GM04504 (cell line): ENCODE data around the gene P2RY2.
"Not testable (repeated sequence)": the region's sequence is repeated elsewhere in the genome, so short reads cannot be mapped to it uniquely, and the experiment has no call there.

ENCODE experiments used
- DNase-seq: peaks from one replicate; pipeline ENCODE4 v3.0.0-alpha.2; 2012; ENCODE audit warnings: low read depth

Gene P2RY2

DNA sequence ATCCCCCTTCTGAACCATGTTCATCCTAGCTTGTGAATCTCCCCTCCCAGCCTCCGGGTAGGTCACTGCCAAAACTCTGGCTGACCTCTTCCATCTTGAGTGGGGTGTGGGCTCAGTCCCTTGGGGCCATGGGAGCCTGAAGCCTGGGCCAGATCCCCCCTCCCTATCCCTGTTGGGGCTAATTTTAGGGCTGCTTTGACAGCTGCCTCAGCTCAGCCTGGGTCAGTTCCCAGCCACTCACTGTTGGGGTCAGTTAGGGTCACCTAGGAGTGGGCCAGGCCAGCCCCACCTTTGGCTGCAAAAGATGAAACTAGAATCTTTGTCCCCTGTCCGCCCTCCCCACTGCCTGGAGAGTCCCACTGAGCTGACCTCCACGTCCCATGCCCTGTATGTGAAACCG, 29.8 kb upstream of the P2RY2 start:
- DNase-seq = no peak

DNA sequence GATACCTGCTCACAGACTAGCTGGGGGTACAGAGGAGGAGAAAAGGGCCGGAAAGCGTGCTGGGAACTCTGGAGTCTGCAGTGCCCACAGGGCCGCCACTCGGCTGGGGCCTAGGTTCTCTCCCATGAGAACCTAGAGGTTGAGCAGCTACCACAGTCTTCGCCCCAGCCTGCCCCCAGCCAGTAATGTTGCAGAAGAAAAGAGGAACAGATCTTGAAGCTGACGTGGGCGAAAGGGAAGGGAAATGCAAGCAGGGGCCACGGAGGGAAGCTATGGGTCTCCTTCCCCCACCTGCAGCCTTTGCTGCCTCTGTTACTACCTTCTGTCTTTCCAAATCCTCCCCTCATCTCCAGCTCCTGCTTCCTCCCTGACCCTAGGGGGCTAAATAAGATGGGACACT, 28.8 kb upstream of the P2RY2 start:
- DNase-seq = no peak

- DNase-seq = no peak
These were observed 28.1 kb upstream of the P2RY2 start for GRCh38 chr11:73189723-73190556.

DNA sequence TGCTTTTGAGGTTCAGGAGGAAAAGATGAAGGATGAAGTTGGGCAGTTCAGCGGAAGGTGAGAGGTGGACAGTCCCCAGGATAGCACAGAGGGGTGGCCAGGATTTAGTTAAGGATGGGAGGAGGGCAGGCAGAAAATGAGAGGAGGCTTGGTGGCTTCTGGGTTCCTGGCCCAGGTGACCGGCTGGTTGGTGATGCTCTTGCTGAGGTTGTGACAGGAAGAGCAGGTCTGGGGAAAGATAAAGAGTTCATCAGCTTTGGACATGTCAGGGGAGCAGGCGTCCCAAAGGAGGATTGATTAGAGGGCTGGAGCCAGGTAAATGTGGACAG, 27.6 kb upstream of the P2RY2 start:
- no peak for DNase-seq

- no peak for DNase-seq
These were observed 26.9 kb upstream of the P2RY2 start for GRCh38 chr11:73191151-73191550.

DNA sequence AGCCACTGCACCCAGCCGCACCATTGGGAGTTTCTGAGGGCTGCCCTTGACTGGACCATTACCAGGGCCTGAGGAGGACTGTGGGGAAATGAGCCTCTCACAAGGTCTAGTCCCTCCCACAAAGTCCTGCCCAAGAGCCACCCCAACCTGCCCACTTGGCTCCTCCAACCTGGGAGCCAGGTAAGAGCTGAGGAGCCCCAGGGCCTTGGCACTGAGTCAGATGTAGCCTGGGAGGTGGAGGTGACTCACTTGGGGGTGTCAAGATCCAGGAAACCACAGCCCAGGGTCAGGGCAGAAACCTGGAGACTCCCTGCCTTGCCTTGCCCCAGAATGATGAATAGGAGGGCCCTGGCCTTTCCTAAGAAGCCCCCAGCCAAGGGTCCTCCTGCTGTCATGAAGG, 25.8 kb upstream of the P2RY2 start:
- no peak for DNase-seq

GRCh38 chr11:73193251-73194033, 24.6 kb upstream of the P2RY2 start:
- DNase-seq = no peak

DNA sequence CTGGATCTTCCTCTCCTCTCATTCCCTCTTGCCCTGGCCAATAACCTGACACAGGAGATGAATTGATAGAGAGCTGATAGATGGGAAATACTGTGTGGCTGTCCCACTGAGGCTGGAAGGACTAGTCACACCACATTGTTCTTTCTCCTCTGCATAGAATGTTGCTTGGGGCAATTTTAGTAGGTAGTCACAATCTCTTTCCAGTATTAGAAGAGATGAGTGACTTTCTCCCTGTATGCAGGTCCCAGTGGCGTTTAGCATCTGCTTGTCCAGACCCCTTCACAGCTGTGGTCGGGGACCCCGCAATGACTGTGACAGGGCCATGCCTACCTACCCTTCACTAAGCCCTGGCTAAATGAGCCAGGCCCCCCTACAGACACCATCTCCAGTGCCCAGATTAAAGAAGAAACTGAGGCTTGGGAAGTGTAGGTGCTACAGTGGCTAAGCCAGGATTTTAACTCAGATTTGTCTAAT, 24.0 kb upstream of the P2RY2 start:
- DNase-seq = no peak

DNA sequence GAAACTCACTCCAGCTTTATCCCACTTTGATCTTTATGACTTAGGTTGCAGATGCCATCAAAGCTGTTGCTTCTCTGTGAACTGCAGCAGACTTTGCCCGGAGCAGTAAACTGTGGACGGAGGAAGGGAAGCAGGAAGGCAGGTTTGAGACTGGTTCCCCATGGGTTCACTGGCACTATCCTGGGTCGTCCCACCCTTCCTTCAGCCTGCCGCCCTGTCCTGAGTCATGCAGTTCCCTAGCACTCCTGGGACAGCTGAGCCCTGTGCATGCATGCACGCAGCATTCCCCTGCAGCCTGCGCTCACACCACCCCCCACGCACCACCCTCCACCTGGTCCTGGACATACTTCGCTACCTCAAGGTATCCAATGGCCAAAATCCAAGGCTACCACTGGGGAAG, 23.5 kb upstream of the P2RY2 start:
- DNase-seq = no peak

GRCh38 chr11:73195191-73196007, 22.7 kb upstream of the P2RY2 start:
- DNase-seq = no peak

GRCh38 chr11:73196576-73196975, 21.5 kb upstream of the P2RY2 start:
- no peak for DNase-seq

- DNase-seq = no peak
These were observed 20.7 kb upstream of the P2RY2 start for GRCh38 chr11:73197348-73197747.

GRCh38 chr11:73197787-73198186, 20.3 kb upstream of the P2RY2 start:
- not testable (repeated sequence) for DNase-seq

DNA sequence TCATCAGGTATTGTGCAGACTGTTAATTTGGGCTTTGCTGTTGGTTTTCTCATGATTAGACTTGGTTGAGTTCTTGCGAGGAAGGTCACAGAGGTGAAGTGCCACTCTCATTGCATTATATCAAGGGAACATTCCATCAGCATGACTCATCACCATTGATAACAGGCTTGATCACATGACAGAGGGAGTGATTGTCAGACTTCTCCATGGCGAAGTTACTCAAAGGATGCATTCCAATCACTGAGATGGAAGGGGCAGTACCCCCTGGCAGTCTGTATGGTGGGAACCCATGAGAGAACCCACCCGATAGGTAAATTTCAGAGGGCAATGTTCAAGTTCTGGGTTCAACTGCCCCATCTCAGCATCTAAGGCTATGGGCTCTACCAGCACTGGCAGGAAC, 19.4 kb upstream of the P2RY2 start:
- no peak for DNase-seq

- DNase-seq = no peak
These were observed 18.6 kb upstream of the P2RY2 start for GRCh38 chr11:73199446-73199845.

DNA sequence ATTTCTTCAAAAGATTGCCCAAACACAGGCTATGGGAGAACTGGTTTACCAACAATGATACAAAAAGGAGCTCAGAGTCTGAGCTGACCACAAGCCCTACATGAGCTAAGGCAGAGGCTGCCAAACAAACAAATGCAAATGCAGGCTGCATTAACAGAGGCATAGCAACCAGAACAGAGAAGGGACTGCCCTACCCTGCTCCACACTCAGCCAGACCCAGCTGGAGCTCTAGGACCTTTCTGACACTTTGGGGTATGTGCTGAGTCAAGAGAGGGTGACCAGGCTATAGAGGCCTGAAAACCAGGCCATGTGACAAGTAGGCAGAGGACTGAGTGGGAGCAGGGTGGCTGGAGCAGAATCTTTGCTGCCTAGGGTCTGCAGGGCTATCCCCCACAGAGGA, 17.8 kb upstream of the P2RY2 start:
- DNase-seq = no peak

DNA sequence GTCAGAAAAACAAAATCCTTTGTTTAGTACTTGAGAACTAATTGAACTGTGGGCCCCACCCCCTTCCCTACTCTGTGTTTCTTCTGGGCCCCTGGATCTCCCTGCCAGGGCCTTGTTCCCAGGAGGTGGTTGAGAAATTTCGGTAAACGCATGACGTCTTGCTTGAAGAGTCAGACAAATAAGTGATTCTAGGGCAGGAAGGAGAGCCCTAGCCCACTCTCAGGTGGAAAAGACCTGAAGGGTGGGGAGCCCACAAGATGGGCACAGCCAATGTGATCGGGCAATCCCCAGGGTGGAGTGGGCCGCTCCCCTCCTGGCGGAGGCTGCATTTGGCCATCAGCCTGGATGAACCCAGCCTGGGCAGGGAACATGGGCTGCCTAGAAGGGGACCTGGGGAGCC, 16.8 kb upstream of the P2RY2 start:
- no peak for DNase-seq

DNA sequence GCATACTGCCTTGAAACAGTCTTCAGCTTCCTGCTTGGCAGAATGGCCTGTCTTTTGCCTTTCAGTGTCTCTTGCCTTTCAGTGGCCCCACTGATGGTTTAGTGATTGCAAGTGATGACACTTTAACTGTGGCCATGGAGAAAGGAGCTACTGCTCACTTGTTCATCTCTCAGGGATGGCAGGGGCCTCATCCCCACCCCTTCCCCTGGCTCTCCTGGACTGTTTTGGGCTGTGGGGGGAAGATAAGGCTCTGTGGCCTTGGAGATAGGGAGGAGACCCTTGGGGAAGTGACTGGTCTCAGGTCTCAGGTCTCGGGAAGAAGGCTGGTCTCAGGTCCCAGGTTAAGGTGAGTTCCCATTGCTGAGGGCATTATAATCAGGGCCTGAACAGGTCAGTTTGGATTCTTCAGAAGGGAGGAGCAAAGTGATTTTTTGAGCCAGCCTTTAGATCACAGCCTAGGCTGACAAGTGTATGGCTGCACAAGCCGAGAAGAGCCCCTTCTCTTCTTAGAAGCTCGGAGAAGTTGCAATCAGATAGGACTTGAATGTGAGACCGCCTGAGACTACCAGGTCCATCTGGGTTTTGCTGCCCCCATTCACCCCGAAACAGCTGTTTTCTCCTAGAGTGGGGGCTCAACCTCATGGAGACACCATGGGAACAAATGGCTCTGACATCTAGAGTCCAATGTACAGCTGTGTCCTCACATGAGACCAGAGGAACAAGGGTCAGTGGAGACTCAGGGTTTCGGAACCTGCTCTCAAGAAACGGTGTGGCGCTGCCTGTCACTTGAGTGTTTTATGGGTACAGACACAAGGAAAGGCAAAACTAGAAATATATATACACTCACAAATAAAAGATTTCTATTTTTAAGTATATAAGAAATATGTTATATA, 15.9 kb upstream of the P2RY2 start:
- no peak for DNase-seq

DNA sequence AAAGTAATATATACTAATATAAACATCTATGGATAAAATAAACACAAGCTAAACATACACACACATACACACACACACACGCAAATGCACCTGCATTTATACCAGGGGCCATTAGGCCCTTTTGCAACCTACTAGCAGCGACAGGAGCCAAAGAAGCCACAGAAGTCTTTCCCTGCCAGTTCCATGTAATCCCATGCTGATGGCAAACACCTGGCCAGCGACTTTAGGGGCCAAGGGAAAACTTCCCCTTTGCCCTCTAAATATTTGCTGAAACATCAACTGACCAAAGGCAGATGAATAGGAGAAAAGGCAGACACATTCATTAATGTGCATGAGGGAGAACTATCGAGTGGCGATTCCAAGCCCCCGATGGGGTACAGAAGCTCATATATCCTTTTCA, 14.8 kb upstream of the P2RY2 start:
- no peak for DNase-seq

GRCh38 chr11:73203790-73204189, 14.3 kb upstream of the P2RY2 start:
- no peak for DNase-seq

GRCh38 chr11:73204711-73205121, 13.4 kb upstream of the P2RY2 start:
- no peak for DNase-seq
